GM13977 (cell line): ENCODE data around the gene ATP2C2.

ENCODE experiments used
- DNase-seq: peaks from one replicate; pipeline ENCODE4 v3.0.0; 2012; ENCODE audit warnings: low spot score
- in situ Hi-C: fragments of 300-500 bp; cut with MboI; formaldehyde crosslinking; loops from one replicate; pipeline ENCODE4 v1.12.0; 2022; ENCODE audit warnings: low sequenced_read_pairs, low pct_unique_long_range_greater_than_20kb, mixed read lengths, inconsistent platforms; ENCODE audit not compliant: unreplicated experiment
- TF ChIP-seq, protein P1 (sequence below): IDR thresholded peaks from 2 replicates; pipeline ENCODE4 v1.5.1; 2012; ENCODE audit warnings: mild to moderate bottlenecking, control low read depth; ENCODE audit not compliant: insufficient read depth; ENCODE audit errors: extremely low read depth, missing control alignments

ATP2C2 gene

GRCh38 chr16:84368308-84368996, at the start of gene ATP2C2:
ATP2C2 (plus strand) TSS chr16:84368538; CDS start chr16:84368616, 78 bp downstream.
- DNase-seq: no peak
- TF ChIP-seq, protein P1, sequence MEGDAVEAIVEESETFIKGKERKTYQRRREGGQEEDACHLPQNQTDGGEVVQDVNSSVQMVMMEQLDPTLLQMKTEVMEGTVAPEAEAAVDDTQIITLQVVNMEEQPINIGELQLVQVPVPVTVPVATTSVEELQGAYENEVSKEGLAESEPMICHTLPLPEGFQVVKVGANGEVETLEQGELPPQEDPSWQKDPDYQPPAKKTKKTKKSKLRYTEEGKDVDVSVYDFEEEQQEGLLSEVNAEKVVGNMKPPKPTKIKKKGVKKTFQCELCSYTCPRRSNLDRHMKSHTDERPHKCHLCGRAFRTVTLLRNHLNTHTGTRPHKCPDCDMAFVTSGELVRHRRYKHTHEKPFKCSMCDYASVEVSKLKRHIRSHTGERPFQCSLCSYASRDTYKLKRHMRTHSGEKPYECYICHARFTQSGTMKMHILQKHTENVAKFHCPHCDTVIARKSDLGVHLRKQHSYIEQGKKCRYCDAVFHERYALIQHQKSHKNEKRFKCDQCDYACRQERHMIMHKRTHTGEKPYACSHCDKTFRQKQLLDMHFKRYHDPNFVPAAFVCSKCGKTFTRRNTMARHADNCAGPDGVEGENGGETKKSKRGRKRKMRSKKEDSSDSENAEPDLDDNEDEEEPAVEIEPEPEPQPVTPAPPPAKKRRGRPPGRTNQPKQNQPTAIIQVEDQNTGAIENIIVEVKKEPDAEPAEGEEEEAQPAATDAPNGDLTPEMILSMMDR: no peak
- in situ Hi-C loops: no loop called here

- in situ Hi-C loops: no loop called here
- TF ChIP-seq, protein P1: no peak
- DNase-seq: no peak
Observed at GRCh38 chr16:84319146-84319760, 49.1 kb upstream of the ATP2C2 start.

GRCh38 chr16:84320511-84320910, 47.8 kb upstream of the ATP2C2 start:
- TF ChIP-seq, protein P1: no peak
- DNase-seq: no peak
- in situ Hi-C loops: no loop called here

GRCh38 chr16:84321932-84322331, 46.4 kb upstream of the ATP2C2 start:
- no peak for DNase-seq
- TF ChIP-seq, protein P1: no peak
- in situ Hi-C loops: no loop called here

GRCh38 chr16:84322749-84323148, 45.6 kb upstream of the ATP2C2 start:
- TF ChIP-seq, protein P1: no peak
- DNase-seq: no peak
- in situ Hi-C loops: no loop called here

GRCh38 chr16:84323606-84324005, 44.7 kb upstream of the ATP2C2 start:
- TF ChIP-seq, protein P1: no peak
- in situ Hi-C loops: no loop called here
- no peak for DNase-seq
